OCI-LY7 (cell line): Measurements from ENCODE around the gene USP31. TPM values are rescaled to one million over a fixed set of nuclear protein-coding genes. Genes with fewer than 3 reads are reported as not detected.

Experiments used
- BruUV-seq: library from RNA; stranded (reverse); fragments of 400-500 nt; replicated peaks from 2 replicates; lab custom pipeline; 2021; lab: Mats Ljungman, UMichigan
- CTCF ChIA-PET: fragments of 300-600 bp; sonication (Branson Sonifier 250); formaldehyde crosslinking; loops from one replicate; lab custom pipeline; 2022; ENCODE audit warnings: antibody characterized with exemption; ENCODE audit not compliant: unreplicated experiment; lab: Charles Lee
- POLR2A ChIA-PET: fragments of 300-600 bp; sonication (Branson Sonifier 250); formaldehyde crosslinking; loops from one replicate; lab custom pipeline; 2022; ENCODE audit warnings: antibody characterized with exemption; lab: Charles Lee
- DNase-seq: peaks from one replicate; pipeline ENCODE4 v3.0.0-alpha.2; 2015; ENCODE audit warnings: low spot score
- H2AFZ ChIP-seq: fragments of 200-600 bp; sonication (generic), shearing (Covaris generic); 2 replicates; pipeline ENCODE4 v1.6.1; 2014; ENCODE audit warnings: mild to moderate bottlenecking, antibody characterized with exemption, low read length, moderate library complexity
- H3K27ac ChIP-seq: fragments of 200-600 bp; sonication (generic); 2 replicates; pipeline ENCODE4 v1.5.1; 2014; ENCODE audit warnings: mixed run types, low read depth, mild to moderate bottlenecking, moderate library complexity, low read length, inconsistent platforms; ENCODE audit not compliant: poor library complexity, severe bottlenecking
- H3K36me3 ChIP-seq: fragments of 200-600 bp; sonication (generic); 2 replicates; pipeline ENCODE4 v1.6.1; 2014; ENCODE audit warnings: mild to moderate bottlenecking, antibody characterized with exemption, low read length, moderate library complexity, mixed read lengths; ENCODE audit not compliant: insufficient read depth
- H3K4me1 ChIP-seq: fragments of 200-600 bp; sonication (generic); 2 replicates; pipeline ENCODE4 v1.5.1; 2014; ENCODE audit warnings: mild to moderate bottlenecking, low read length; ENCODE audit not compliant: insufficient read depth, poor library complexity, severe bottlenecking
- H3K4me2 ChIP-seq: fragments of 200-600 bp; sonication (generic); 2 replicates; pipeline ENCODE4 v1.6.1; 2014; ENCODE audit warnings: mild to moderate bottlenecking, low read length
- H3K4me3 ChIP-seq: fragments of 200-600 bp; sonication (generic); 2 replicates; pipeline ENCODE4 v1.5.1; 2014; ENCODE audit warnings: mild to moderate bottlenecking, low read depth, low read length; ENCODE audit not compliant: poor library complexity, severe bottlenecking
- H3K79me2 ChIP-seq: fragments of 200-600 bp; sonication (generic); 2 replicates; pipeline ENCODE4 v1.6.1; 2016; ENCODE audit warnings: low read depth, mild to moderate bottlenecking, low read length, moderate library complexity, mixed read lengths; ENCODE audit not compliant: insufficient read depth
- H3K9me2 ChIP-seq: fragments of 200-600 bp; sonication (generic); 2 replicates; pipeline ENCODE4 v1.6.1; 2016; ENCODE audit warnings: mild to moderate bottlenecking, low read length, mixed read lengths; ENCODE audit not compliant: insufficient read depth
- H3K9me3 ChIP-seq: fragments of 200-600 bp; sonication (generic); 2 replicates; pipeline ENCODE4 v1.6.1; 2014; ENCODE audit warnings: mild to moderate bottlenecking, mixed run types, low read length, mixed read lengths
- H4K20me1 ChIP-seq: fragments of 200-600 bp; sonication (generic); 2 replicates; pipeline ENCODE4 v1.6.1; 2014; ENCODE audit warnings: mild to moderate bottlenecking, antibody characterized with exemption, low read length, moderate library complexity, mixed read lengths; ENCODE audit not compliant: insufficient read depth
- EZH2phosphoT487 ChIP-seq: fragments of 200-600 bp; sonication (generic); IDR thresholded peaks from 2 replicates; pipeline ENCODE4 v1.6.1; 2018; ENCODE audit warnings: low read depth, borderline replicate concordance, mild to moderate bottlenecking, mixed run types, antibody characterized with exemption, low read length, moderate library complexity, mixed read lengths
- intact Hi-C: fragments of 100-400 bp; cut with micrococcal nuclease; formaldehyde crosslinking; loops from one replicate; pipeline ENCODE4 v1.10.0; 2022; ENCODE audit not compliant: unreplicated experiment
- total RNA-seq, 2 experiments: library from RNA; depleted of rRNA in 1 of 2; stranded (reverse); fragments of >200 nt in 1 of 2; shearing (Covaris generic) in 1 of 2; gene quantifications; 2 replicates each; pipeline ENCODE4 v1.2.3, GENCODE V29; 2014 to 2022
- TF ChIP-seq, protein P1 (sequence below): fragments of 200-600 bp; sonication (generic); conservative IDR thresholded peaks from 2 replicates; pipeline ENCODE4 v1.5.1; 2014; ENCODE audit warnings: mild to moderate bottlenecking, antibody characterized with exemption, low read length, moderate library complexity, mixed read lengths

The USP31 gene
- total RNA-seq, 2 experiments from 2014 or later: 9.0 to 12.2 TPM

DNA sequence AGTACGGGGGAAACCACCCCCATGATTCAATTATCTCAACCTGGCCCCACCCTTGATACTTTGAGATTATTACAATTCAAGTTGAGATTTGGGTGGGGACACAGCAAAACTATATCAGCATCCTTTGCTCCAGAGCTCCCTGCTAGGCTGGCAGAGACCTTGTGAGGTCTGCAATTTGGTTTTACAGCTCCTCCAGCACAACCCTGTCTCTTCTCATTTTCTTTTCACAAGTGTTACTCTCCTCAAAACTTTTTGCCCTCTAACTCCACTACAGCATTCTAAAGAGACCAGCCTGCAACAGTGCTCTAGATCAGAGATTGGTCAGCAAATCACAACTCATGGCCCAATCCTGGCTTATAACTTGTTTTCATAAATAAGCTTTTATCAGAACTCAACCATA lies 114.0 kb downstream of the USP31 start:
- no peak overlapping the region for H2AFZ ChIP-seq
- POLR2A ChIA-PET: no interaction called here
- no peaks in the 10 kb centered on the region for H3K79me2 ChIP-seq
- CTCF ChIA-PET: interaction anchor here (0.6 kb wide), 1 partner anchor 90 kb away, joined by 3 read pairs; no protein-coding TSS in a partner anchor
- no peaks in the 10 kb centered on the region for H3K9me2 ChIP-seq
- intact Hi-C loops: no loop called here
- DNase-seq: no peak
- H3K4me2 ChIP-seq: no peak overlapping the region
- no peaks in the 10 kb centered on the region for H3K9me3 ChIP-seq
- H3K4me1 ChIP-seq: no peaks in the 10 kb centered on the region
- no peak overlapping the region for H3K4me3 ChIP-seq
- BruUV-seq: no TSS peak
- H4K20me1 ChIP-seq: no peaks in the 10 kb centered on the region
- no peaks in the 10 kb centered on the region for H3K36me3 ChIP-seq
- no peak overlapping the region for H3K27ac ChIP-seq
- TF ChIP-seq, protein P1, sequence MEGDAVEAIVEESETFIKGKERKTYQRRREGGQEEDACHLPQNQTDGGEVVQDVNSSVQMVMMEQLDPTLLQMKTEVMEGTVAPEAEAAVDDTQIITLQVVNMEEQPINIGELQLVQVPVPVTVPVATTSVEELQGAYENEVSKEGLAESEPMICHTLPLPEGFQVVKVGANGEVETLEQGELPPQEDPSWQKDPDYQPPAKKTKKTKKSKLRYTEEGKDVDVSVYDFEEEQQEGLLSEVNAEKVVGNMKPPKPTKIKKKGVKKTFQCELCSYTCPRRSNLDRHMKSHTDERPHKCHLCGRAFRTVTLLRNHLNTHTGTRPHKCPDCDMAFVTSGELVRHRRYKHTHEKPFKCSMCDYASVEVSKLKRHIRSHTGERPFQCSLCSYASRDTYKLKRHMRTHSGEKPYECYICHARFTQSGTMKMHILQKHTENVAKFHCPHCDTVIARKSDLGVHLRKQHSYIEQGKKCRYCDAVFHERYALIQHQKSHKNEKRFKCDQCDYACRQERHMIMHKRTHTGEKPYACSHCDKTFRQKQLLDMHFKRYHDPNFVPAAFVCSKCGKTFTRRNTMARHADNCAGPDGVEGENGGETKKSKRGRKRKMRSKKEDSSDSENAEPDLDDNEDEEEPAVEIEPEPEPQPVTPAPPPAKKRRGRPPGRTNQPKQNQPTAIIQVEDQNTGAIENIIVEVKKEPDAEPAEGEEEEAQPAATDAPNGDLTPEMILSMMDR: no peak
- no peak for TF ChIP-seq EZH2phosphoT487

DNA sequence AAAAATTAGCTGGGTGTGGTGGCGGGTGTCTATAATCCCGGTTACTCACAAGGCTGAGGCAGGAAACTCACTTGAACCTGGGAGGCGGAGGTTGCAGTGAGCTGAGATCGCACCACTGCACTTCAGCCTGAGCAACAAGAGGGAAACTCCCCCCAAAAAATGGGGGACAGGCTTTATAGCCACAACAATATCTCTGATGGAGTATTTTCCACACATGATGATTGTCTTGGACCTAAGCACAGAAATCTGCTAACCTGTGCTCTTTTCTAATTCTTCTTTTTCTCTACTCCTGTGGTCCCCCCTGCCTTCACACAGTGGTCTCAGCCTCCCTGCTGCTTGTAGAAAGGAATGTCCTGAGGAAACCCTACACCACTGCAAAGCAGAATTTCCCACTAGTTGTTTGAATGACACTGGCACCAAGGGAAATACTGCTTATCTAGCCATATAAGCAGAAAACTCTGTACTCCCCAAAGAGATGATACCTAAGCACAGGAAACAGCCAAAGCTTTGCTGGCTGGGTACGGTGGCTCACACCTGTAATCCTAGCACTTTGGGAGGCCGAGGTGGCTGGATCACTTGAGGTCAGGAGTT lies 117.6 kb downstream of the USP31 start:
- no peak overlapping the region for H3K4me2 ChIP-seq
- no peaks in the 10 kb centered on the region for H3K9me2 ChIP-seq
- intact Hi-C loops: no loop called here
- ChIA-PET POLR2A (no interaction called here), CTCF (no interaction called here)
- H3K79me2 ChIP-seq: no peaks in the 10 kb centered on the region
- no peak for DNase-seq
- no peak overlapping the region for H2AFZ ChIP-seq
- no peaks in the 10 kb centered on the region for H4K20me1 ChIP-seq
- TF ChIP-seq, protein P1: no peak
- TF ChIP-seq EZH2phosphoT487: no peak
- no peaks in the 10 kb centered on the region for H3K4me1 ChIP-seq
- H3K4me3 ChIP-seq: no peak overlapping the region
- no peaks in the 10 kb centered on the region for H3K36me3 ChIP-seq
- BruUV-seq: no TSS peak
- no peak overlapping the region for H3K27ac ChIP-seq
- no peaks in the 10 kb centered on the region for H3K9me3 ChIP-seq

DNA sequence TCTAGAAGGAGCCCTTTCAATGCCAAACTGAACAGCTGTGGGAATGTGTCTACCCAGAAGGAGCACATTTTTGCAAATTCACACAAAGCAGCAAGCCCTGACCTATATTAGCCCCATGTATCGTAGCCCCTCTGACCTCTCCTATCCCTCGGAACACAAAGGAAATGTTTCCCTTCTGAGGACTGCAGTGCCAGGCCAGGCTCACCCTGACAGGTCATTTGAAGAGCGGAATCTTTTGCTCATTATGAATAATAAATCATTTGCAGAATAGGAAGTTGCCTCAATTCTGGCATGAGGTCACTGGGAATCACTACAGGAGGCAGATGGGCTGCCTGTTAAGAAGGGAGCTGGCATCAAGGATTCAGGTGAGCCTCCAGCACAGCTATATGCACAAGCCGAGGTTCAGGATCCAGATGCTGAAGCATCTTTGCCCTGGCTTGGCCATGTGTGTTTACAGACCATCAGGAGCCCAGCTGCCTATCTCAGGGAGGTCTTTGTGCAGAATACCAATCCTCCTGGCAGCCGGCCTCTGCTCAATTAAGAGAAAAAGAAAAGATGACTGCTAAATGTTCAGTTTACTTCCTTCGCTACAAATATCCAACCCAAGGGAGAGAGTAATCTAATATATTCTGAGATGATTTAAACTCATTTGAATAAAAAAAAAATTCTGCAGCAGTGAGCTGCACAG lies 119.4 kb downstream of the USP31 start:
- no peak for DNase-seq
- Histone ChIP-seq H3K9me3 (no peaks in the 10 kb centered on the region), H3K4me3 (no peak overlapping the region), H4K20me1 (no peaks in the 10 kb centered on the region), H3K79me2 (no peaks in the 10 kb centered on the region), H3K9me2 (no peaks in the 10 kb centered on the region), H3K27ac (no peak overlapping the region), H3K36me3 (no peaks in the 10 kb centered on the region), H3K4me1 (no peaks in the 10 kb centered on the region), H2AFZ (no peak overlapping the region), H3K4me2 (no peak overlapping the region)
- intact Hi-C loops: no loop called here
- no peak for TF ChIP-seq EZH2phosphoT487
- TF ChIP-seq, protein P1: no peak
- BruUV-seq: no TSS peak
- POLR2A ChIA-PET: no interaction called here
- CTCF ChIA-PET: no interaction called here
